Muscle layer of colon (tissue), 2 donors: ENCODE data around the gene GRAP.

Experiments used
- H3K27ac ChIP-seq: one replicate; pipeline ENCODE4 v1.7.0; 2013; ENCODE audit warnings: low read depth, mild to moderate bottlenecking, low read length, moderate library complexity
- H3K27me3 ChIP-seq, 2 donors: one replicate each; pipeline ENCODE4 v1.7.0; 2013; ENCODE audit warnings: low read length in 2 of 2, mild to moderate bottlenecking in 2 of 2; ENCODE audit not compliant: insufficient read depth in 2 of 2, control insufficient read depth in 1 of 2
- H3K36me3 ChIP-seq: one replicate; pipeline ENCODE4 v1.7.0; 2013; ENCODE audit warnings: mild to moderate bottlenecking, low read length; ENCODE audit not compliant: insufficient read depth
- H3K4me1 ChIP-seq: one replicate; pipeline ENCODE4 v1.7.0; 2013; ENCODE audit warnings: mild to moderate bottlenecking, low read length; ENCODE audit not compliant: insufficient read depth
- H3K4me3 ChIP-seq, 2 donors: one replicate each; pipeline ENCODE4 v1.7.0; 2013; ENCODE audit warnings: low read length in 2 of 2, low read depth in 1 of 2, mild to moderate bottlenecking in 1 of 2, moderate library complexity in 1 of 2
- H3K9ac ChIP-seq: one replicate; pipeline ENCODE4 v1.7.0; 2013; ENCODE audit warnings: low read length
- H3K9me3 ChIP-seq: one replicate; pipeline ENCODE4 v1.7.0; 2013; ENCODE audit warnings: mild to moderate bottlenecking, low read length
- donor health status: abdominal sarcoma.
- donor health status: Adenocarcinoma of cecum.

Gene GRAP

DNA sequence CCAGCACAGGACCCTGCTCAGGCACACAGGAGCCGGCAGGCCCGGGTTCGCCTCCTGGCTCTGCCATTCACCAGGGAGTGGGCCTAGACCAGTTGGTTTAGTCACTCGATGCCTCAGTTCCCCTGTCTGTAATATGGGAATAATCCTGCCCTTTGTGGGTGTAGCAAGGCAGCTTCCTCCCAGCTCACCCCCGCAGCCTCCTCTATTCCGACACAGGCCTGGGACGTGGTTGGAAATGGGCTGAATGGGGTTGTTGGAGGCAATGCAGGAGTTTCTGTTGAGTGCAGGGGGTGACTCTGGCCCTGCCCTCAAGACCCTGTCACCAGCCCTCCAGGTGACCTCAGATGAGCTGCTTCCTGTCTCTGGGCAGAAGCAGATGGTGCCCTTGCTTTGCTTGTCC lies 75.0 kb downstream of the GRAP start:
- Histone ChIP-seq H3K27ac (no peak overlapping the region), H3K9me3 (no peaks in the 10 kb centered on the region), H3K9ac (no peak overlapping the region), H3K27me3 (no peaks in the 10 kb centered on the region), H3K4me1 (peaks cover 7% of the 10 kb centered on the region), H3K4me3 (no peak overlapping the region), H3K36me3 (no peaks in the 10 kb centered on the region)
